Activated T-helper 1 cell treated with anti-CD3 and anti-CD28 coated beads, Interleukin-2, amount 50 U/mL, for 16 hours (primary cell): ENCODE data around the gene STOML3.
A peak's percentile ranks its signal among the peaks of the same experiment; 100 is the strongest.
"Not testable (repeated sequence)": the region's sequence is repeated elsewhere in the genome, so short reads cannot be mapped to it uniquely, and the experiment has no call there.

Experiments used
- DNase-seq, 2 donors: peaks; one replicate each; pipeline ENCODE4 v3.0.0-alpha.2; 2020; ENCODE audit warnings: low read depth in 1 of 2, low spot score in 1 of 2

Gene STOML3, protein sequence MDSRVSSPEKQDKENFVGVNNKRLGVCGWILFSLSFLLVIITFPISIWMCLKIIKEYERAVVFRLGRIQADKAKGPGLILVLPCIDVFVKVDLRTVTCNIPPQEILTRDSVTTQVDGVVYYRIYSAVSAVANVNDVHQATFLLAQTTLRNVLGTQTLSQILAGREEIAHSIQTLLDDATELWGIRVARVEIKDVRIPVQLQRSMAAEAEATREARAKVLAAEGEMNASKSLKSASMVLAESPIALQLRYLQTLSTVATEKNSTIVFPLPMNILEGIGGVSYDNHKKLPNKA

DNA sequence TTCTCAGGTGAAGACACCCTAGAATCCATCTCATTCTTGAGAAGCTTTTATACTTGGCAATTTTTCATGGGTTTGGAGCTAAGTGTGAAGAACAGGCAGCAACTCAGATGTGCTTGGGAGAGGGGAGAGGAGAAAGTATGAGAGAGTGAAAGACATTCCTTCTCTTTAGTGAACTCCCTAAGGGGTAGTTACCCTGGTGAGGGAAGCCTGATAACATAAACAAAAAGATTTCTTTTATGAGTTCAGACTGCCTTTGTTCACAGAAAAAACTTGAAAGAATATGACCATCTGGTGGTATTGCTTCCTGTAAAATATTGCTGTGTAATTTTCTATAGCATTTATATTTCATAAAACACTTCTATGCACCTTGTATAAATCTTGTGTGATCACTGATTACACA lies at the start of gene STOML3:
TSS of gene STOML3 (minus strand) at position 139 of the 400 bp plus-strand sequence. CDS start at position 29, 110 bp downstream.
- DNase-seq, result no peak

DNA sequence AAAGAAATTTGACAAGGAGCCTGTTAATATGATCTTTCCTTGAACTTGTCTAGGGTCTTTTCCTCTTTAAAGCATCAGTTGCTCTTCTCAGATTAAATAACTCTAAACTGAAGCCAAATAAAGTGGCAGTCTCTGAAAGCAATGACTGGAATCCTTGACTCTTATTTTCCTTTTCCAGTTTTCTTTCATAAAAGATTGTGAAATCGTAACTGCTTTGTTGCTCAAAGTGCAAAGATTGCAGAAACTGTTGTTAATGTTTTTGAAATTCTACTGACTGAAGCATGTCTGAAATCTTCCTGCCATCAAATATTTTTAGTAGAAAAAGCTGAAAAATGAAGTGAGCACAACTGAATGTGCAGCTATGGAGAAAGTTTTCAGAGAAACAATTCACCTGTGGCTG lies 49.6 kb upstream of the STOML3 start:
- no peak for DNase-seq

DNA sequence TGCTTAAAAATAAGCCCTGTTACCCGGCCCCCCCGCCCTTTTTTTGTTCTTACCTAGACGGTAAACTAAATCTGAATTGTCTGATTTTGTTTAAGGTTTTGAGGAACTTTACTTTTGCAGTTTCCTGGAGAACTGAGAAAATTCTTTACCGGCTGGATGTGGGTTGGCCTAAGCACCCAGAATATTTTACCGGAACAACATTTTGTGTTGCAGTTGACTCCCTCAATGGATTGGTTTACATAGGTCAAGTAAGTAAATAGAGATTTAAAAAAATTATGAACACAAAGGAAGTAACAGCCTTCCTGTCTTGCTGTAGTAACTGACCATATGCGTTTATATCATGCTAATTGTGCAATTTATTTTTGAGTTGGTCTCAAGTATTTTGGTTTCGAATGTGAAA lies 48.4 kb upstream of the STOML3 start:
- DNase-seq, result no peak

DNA sequence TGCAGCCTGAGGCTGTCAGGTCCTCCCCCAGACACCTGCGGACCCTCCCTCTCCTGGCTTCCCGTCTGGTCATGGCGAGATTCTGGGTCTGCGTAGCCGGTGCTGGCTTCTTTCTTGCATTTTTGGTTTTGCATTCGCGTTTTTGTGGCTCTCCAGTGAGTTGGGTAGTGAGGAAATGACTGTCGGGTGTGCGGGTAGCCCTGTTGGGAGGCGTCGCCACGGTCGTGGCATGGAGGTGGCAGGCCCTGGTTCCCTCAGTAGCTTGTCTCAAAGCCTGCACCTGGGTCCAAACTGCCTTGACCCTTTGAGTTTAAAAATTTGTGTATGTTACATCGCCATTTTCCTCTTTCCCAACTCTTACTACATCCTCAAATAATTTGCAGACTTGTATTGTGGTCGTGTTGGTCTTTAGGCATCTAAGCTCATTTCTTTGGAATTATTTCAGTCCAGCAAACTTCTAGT lies 48.0 kb upstream of the STOML3 start:
- peak; percentile 20 to 37 for DNase-seq

DNA sequence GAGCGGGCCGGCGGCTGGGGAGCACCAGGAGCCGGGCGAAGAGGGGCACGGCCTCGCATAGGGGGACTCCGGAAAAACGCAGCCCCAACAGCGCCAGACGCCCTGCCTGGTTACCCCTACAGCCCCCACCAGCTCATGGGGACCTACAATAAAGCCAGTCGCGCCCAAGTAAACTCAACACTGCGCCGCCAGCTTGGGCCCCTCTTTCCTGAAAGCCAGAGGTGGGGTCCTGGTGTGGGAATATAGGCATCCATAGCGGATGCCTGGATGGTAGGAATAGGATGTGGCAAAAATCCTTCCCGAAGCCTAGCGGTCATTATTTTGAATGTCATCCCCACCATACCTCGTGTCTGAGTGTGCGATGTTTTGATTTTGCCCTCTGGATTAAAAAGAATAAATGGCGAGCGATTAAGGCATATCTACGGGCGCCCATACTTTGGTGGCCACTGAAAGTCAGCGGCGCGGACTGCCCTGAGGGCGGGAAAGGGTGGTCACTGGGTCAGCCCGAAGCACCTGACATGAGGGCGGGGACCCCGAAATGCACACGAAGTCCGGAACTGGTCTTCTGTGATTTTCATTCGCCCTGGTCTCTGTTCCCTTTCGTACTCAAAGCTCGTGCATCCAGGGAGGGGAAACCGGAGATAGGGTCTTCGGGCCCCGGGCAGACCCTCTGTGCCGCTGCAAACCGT lies 47.4 kb upstream of the STOML3 start, which contains the start of the genes NHLRC3 and PROSER1:
TSS of gene NHLRC3 (plus strand) at position 577 of the 689 bp plus-strand sequence. CDS start 184 bp downstream, outside the sequence.
TSS of gene PROSER1 (minus strand) at position 210 of the 689 bp plus-strand sequence. CDS start 847 bp downstream, outside the sequence.
- peak; percentile 51 to 56 for DNase-seq

DNA sequence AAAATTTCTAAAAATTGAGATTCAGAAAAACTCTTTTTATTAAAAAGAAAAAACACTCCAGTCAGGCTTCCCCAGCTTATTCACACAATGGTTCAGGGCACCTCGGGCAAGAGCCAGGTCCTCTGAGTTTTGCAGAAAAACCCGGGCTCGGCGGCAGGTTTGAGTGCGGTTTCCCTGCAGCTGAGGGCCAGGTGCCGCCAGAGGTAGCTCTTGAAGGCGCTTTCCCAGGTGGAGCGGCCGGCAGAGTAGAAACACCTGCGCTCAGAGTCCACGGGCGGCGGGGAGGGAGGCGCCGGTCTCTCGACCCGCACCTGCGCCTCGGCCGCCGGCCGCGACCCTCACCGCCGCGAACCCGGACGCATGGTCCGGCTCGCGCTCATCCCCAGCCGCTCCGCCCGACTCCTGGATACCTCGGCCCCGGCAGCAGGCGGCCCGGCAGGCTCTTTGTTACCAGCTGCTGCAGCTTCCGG lies 46.8 kb upstream of the STOML3 start:
- DNase-seq, result no peak

DNA sequence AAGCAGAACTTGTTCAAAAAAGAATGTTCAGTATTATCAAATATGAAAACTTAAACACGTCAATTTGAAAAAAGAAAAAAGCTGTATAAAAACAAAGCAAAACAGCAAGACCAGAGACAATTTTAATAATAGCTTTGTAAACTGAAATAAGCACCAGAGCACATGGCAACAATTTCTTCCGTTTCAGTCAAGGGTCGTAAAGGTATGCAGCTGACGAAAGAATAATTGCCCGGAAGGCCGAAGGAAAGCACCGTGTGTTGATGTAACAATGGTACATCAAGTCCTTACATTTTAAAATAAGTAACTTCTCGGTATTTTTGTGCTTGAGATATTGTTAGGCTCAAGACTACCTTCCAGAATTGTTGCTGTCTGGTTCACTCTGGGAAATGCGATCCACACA lies 45.6 kb upstream of the STOML3 start:
- no peak for DNase-seq

DNA sequence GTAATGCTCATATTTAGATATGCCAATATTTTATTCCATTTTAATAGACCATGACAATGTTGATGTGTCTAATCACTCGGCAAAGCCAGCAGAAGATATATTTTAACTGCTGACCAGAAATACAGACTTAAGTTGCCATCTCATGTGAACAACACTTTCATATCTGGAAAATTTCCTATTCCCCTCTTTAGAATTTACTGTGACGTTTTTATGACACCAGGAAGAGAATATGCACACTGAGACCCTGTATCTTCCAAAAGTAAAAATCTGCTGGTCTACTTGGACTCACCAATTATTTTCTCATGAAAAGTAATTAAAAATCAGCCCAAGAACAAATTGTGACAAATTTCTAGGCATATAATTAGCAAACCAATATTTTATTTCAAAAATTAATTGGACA lies 45.2 kb upstream of the STOML3 start:
- no peak for DNase-seq

DNA sequence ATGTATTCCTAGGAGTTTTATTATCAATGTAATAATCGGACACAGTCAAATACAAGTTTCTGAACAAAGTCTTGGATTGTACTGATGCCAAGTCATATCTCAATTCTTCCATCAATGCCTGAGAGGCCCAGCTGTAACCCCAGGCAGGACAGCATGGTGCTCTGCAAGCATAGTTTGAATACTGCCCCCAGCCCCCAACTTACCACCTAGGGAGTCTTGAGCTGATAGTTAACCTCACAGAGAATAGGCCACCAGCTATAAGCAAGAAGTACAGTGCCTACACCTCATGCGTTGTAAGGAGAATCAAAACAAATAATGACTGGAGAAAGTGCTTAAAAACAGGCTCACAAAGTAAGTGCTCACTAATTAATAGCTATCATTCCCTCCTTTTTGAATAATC lies 44.6 kb upstream of the STOML3 start:
- DNase-seq, result no peak

DNA sequence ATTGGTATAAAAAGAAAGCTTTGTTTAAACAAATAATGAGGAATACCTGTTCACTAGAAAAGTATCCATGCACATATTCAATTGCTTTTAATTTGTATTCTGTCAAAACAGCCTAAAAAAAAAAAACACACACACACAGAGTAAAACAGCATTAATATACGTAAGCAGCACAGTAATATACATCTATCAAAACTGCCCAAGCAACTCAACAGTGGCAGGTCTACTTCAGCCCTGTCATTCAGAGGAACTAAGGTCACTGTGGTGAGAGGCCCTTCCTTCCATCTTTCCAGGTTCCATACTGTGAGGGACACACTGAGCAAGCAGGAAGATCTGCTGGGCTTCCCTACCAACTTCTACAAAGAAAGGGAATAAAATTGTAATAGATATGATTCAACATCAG lies 43.5 kb upstream of the STOML3 start:
- DNase-seq, result no peak

DNA sequence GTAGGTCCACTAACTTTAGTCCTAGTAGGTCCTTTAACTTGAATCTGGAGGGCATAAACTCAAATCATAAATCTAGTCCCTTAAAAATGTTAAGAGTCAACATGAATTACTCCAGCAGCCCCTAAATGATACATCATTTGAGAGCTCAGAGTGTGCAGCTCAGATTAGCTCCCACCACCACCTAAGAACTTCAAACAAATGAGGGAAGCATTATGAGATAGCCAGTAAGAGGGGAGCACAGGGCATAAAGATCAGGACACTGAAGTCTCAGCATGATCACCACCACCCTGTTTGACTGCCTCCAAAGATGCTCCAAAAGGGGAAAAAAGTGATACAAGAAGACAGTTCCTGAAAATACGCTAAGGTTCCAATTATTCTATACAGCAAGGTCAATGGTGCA lies 41.5 kb upstream of the STOML3 start:
- no peak for DNase-seq

DNA sequence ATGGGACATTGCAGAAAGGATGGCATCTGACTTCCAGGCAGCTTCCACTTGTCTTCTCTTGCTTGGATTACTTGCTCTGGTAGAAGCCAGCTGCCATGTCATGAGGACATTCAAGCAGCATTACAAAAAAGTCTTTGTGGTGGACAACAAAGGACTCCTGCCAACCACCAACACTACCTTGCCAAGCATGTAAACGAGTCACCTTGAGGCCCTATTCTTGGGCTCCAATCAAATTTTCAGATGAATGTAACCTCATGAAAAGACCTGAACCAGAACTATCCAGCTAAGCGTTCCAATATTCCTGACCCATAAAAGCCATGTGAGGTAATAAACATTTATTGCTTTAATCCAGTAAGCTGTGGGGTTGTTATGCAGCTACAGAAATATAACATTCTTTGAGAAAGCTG lies 34.8 kb upstream of the STOML3 start:
- DNase-seq, result no peak

DNA sequence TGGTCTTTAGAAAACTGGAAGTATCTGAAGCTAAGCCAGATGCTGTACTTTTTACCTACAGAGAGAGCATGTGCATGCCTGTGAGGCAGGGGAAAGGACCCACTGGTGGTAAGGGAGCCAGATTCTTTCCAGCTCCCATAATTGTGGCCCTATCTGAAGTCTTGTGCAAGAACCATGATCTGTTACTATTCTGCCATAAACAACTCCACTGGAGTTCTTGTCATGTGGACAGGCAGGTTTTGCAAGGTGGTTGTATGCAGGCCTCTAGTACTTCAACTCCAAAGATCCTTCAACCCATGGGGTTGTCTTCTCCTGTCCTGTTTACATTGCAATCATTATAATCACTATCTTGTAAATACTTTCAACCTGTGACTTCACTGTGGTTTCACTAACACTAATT lies 33.1 kb upstream of the STOML3 start:
- DNase-seq, result no peak

DNA sequence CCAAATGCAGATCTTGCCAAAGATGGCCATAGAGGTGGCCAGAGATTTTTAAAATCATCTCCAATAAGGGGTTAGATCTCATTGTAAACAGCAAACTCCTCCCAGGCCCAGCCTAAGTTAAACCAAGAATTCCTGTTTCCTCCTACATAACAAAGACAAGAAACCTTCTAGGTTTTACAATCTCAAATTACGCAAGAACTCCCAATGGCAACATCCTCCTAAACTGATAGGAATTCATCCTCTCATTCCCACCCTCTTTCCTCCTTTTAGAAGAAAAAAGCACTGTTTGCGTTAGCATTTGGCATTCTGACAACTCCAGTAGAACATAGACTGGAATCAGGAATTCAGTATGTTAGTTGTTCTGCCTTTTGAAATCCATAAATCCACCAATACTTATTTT lies 32.7 kb upstream of the STOML3 start:
- no peak for DNase-seq

DNA sequence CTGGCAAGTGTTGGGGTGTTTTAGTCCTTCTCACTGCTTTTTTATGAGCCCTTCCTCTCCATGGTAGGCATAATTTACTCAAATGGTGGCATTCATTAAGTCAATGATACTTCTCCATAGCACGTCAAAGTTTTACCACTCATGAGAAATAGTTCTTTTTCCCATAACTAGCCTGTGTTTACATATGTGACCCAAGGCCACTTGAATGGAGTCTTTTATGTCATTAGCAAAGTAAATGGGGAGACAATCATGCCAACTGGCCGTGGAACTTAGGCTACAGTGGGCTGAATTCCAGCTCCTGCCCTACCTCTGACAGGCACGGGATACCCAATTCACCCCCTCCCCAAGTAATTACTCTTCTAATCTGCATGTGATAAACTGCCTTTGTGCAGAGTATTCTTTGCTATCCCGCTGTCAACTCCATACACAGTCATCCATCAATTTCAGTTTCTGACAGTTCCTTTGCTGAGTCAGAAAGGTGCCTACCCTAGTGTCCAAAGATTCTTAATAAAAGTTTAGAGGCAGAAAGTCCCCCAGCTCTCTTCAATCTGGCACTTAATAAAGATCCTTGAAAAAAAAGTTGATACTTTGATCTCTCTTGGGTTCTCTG lies 30.3 kb upstream of the STOML3 start:
- DNase-seq, result no peak

DNA sequence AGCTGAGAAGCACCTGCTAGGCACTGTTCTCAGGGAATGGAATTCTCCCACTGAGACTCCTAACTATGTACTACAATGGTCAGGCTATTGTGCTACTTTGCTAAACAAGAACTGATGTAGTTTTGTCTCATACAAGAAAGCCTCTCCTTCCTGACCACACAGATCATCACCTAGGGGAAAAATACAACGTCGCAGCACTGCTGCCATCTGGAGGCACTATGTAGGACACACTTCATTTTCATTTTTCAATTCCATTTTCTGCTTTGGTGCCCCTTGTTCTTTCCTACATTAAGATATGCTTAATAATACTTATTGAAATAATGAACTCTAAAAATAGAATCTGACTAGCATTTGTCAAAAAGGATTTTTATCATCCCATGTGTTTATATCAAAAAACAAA lies 26.2 kb upstream of the STOML3 start:
- no peak for DNase-seq

DNA sequence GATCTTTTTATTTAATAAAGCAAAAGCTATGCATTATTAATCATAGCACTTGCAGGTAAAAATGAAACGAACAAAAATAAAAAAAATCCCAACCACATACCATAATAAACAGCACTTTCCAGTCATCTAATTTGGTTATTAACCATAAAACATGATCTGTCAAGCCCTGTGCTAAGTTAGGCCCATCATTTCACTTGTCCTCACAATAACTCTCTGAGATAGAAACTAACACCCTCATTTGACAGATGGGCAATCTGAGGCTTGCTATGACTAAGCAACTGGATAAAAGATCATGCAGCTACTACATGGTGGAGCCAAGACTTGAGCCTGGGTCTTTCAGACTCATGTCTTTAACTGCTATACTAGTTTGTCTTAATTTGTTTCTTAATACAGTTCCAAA lies 25.5 kb upstream of the STOML3 start:
- DNase-seq, result no peak

DNA sequence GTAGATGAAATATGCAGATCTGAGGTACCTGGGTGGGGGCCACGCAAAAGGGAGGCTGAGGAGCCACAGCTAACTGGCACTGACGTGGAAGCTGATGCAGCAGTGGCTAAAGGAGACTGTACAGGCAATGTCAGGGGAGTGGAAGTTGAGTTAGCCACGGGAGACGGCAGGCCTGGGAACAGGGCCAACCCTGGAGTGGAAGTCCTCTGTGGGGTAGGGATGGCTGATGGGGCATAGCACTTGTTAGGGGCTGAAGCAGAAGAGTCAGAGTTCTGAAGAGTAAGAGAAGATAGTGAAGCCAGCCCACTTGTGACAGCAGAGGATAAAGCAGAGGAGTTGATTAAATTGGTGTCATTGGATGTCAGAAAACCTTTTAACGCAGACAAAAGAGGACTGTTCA lies 22.8 kb upstream of the STOML3 start:
- no peak for DNase-seq

DNA sequence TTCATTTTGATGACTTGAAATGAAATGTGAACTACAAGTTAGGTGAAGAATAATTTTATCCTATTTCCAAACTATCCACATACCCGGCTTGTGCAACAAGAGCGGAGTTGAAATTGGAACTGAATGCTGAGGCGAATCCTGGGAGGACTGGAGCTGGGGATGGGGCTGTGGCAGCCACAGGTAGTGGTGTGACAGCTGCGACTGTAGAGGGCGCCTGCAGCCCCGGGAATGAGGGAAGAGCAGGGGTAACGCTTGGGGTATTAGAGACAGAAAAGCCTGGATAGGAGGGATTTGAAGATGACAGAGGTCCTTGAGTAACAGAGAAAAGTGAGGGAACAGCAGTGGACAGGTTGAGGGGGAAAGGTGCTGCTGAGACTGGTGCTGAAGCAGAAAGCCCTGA lies 22.0 kb upstream of the STOML3 start:
- DNase-seq, result no peak

DNA sequence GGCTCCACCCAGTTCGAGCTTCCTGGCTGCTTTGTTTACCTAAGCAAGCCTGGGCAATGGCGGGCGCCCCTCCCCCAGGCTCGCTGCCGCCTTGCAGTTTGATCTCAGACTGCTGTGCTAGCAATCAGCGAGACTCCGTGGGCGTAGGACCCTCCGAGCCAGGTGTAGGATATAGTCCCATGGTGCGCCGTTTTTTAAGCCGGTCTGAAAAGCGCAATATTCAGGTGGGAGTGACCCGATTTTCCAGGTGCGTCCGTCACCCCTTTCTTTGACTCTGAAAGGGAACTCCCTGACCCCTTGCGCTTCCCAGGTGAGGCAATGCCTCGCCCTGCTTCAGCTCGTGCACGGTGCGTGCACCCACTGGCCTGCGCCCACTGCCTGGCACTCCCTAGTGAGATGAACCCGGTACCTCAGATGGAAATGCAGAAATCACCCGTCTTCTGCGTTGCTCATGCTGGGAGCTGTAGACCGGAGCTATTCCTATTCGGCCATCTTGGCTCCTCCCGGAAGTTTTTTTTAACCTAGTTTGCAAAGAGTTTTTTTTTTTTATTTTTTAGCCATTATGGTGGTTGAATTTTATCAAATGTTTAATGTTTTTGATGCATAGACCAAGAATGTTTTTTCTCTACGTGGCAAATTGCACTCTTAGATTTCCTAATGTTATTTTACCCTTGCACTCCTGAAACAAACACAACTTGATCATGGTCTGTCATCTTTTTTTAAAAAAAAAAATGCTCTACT lies 15.9 kb upstream of the STOML3 start:
- not testable (repeated sequence) for DNase-seq

DNA sequence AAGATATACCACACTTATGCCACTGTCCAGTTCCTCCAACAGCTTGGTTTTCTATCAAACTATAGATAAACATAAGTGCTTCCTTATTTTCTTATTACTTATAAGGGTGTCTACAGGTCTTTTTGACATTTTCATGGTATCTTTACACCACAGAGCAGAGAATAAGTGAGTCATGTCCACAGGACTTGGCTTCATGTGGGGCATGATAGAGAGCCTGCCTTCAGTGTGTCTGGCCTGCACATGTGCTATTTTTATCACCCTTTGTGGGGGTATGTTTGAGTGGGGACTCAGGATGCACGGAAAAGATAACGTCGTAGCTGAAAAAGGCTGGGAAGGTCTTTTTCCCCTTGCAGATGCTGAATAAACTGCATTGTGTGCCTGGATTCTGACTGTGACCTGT lies 8.1 kb upstream of the STOML3 start:
- DNase-seq, result no peak
